Effector memory CD8-positive, alpha-beta T cell (primary cell): ENCODE results near the gene MN1.

Experiments used
- ATAC-seq: fragments of 150-1000 bp; cut with Tn5 transposase; replicated peaks from 2 replicates; pipeline ENCODE4 v1.10.0; 2021; ENCODE audit warnings: mild to moderate bottlenecking, moderate library complexity
- DNase-seq, 3 experiments: peaks; one replicate each; pipeline ENCODE4 v3.0.0; 2021
- H3K27ac Mint-ChIP-seq, 2 donors: one replicate each; pipeline ENCODE4 v1.8.0; 2022; ENCODE audit warnings: mild to moderate bottlenecking in 2 of 2, mixed read lengths in 2 of 2, moderate library complexity in 2 of 2
- H3K27me3 Mint-ChIP-seq, 2 donors: one replicate each; pipeline ENCODE4 v1.8.0; 2022; ENCODE audit warnings: mixed read lengths in 2 of 2
- H3K36me3 Mint-ChIP-seq: one replicate; pipeline ENCODE4 v1.8.0; 2022; ENCODE audit warnings: mild to moderate bottlenecking, moderate library complexity, mixed read lengths; ENCODE audit not compliant: insufficient read depth
- H3K4me1 Mint-ChIP-seq, 2 donors: one replicate each; pipeline ENCODE4 v1.8.0; 2022; ENCODE audit warnings: low read depth in 2 of 2, mixed read lengths in 2 of 2
- H3K4me3 Mint-ChIP-seq, 2 donors: one replicate each; pipeline ENCODE4 v1.8.0; 2022; ENCODE audit warnings: mild to moderate bottlenecking in 2 of 2, mixed read lengths in 2 of 2, moderate library complexity in 2 of 2
- H3K9me3 Mint-ChIP-seq, 2 donors: one replicate each; pipeline ENCODE4 v1.8.0; 2022; ENCODE audit warnings: mixed read lengths in 2 of 2

MN1 gene

GRCh38 chr22:27706489-27706888, 95.1 kb downstream of the MN1 start:
- Mint-ChIP-seq H3K27me3 (peaks cover 17 to 45% of the 10 kb centered on the region in 2 donors), H3K4me3 (no peak overlapping the region), H3K4me1 (no peaks in the 10 kb centered on the region), H3K9me3 (peaks cover 1 to 17% of the 10 kb centered on the region in 2 donors), H3K36me3 (no peaks in the 10 kb centered on the region), H3K27ac (no peak overlapping the region)
- ATAC-seq (no peak), DNase-seq (no peak)

- Mint-ChIP-seq H3K4me3 (no peak overlapping the region), H3K36me3 (no peaks in the 10 kb centered on the region), H3K4me1 (no peaks in the 10 kb centered on the region), H3K27ac (no peak overlapping the region), H3K9me3 (peaks cover 1 to 10% of the 10 kb centered on the region in 2 donors), H3K27me3 (peaks cover 8 to 36% of the 10 kb centered on the region in 2 donors)
- DNase-seq = no peak
- no peak for ATAC-seq
Measured at GRCh38 chr22:27705408-27706080, 96.0 kb downstream of the MN1 start.

GRCh38 chr22:27704581-27704980, 97.0 kb downstream of the MN1 start:
- Mint-ChIP-seq H3K36me3 (no peaks in the 10 kb centered on the region), H3K9me3 (peaks cover under 1 to 1% of the 10 kb centered on the region in 2 donors), H3K27ac (no peak overlapping the region), H3K4me3 (no peak overlapping the region), H3K27me3 (peaks cover 0 to 26% of the 10 kb centered on the region in 2 donors), H3K4me1 (no peaks in the 10 kb centered on the region)
- no peak for ATAC-seq
- no peak for DNase-seq

- peaks cover 0 to 21% of the 10 kb centered on the region in 2 donors for H3K27me3 Mint-ChIP-seq
- no peak overlapping the region for H3K4me3 Mint-ChIP-seq
- H3K9me3 Mint-ChIP-seq = peaks cover 0 to 8% of the 10 kb centered on the region in 2 donors
- DNase-seq (no peak), ATAC-seq (no peak)
- no peaks in the 10 kb centered on the region for H3K36me3 Mint-ChIP-seq
- no peaks in the 10 kb centered on the region for H3K4me1 Mint-ChIP-seq
- no peak overlapping the region for H3K27ac Mint-ChIP-seq
Measured at GRCh38 chr22:27699383-27700019, 102.1 kb downstream of the MN1 start.

- ATAC-seq = no peak
- Mint-ChIP-seq H3K4me1 (no peaks in the 10 kb centered on the region), H3K27ac (no peak overlapping the region), H3K36me3 (no peaks in the 10 kb centered on the region), H3K4me3 (no peak overlapping the region), H3K9me3 (peaks cover 0 to 8% of the 10 kb centered on the region in 2 donors), H3K27me3 (peaks cover 0 to 22% of the 10 kb centered on the region in 2 donors)
- no peak for DNase-seq
Measured at GRCh38 chr22:27698813-27699212, 102.7 kb downstream of the MN1 start.
